Astrocyte (in vitro differentiated cells and primary cell): ENCODE results near the gene DDT.

Source experiments
- EZH2 ChIP-seq: IDR thresholded peaks from 2 replicates; pipeline ENCODE4 v1.6.1; 2012; ENCODE audit warnings: mild to moderate bottlenecking, low read length, inconsistent platforms; ENCODE audit not compliant: insufficient read depth
- TF ChIP-seq, protein P1 (sequence below): IDR thresholded peaks from 2 replicates; pipeline ENCODE4 v1.5.1; 2011; ENCODE audit warnings: low read depth, mild to moderate bottlenecking, inconsistent platforms, low read length, moderate library complexity; ENCODE audit not compliant: insufficient read depth

DNA sequence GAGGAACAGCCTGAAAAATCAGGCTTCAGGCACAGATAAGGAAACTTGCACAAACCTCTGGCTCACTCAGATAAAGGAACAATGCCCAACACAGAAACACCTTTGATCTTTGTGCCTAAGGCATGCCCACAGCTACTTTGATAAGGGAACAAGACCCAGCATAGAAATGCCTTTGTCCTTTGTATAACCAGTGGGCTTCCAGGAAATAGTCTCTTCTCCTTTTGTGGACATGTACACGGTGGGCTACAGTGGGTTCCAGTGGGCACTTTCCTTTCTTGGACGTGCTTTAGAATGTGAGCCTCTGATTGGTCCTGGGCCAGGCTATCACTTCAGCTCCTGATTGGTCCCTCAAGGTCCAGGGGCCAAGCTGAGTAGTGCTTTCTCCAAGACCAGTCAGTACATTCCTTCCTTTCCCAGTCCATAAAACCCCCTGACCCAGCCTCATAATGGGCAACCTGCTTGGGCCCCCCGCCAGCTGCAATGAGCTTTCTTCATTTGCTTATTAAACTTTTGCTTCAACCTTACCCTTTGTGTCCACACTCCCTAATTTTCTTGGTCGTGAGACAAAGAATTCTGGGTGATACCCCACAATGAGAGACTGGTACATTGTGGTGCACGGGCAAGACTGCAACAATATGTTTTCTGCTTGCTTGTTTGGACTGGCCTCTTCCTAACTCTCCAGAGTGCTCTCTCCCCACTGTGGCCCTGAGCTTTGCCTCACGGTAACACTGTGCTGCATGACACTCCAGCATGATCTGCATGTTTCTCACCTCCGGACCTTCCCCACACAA, 35.2 kb upstream of the DDT start:
- TF ChIP-seq, protein P1, sequence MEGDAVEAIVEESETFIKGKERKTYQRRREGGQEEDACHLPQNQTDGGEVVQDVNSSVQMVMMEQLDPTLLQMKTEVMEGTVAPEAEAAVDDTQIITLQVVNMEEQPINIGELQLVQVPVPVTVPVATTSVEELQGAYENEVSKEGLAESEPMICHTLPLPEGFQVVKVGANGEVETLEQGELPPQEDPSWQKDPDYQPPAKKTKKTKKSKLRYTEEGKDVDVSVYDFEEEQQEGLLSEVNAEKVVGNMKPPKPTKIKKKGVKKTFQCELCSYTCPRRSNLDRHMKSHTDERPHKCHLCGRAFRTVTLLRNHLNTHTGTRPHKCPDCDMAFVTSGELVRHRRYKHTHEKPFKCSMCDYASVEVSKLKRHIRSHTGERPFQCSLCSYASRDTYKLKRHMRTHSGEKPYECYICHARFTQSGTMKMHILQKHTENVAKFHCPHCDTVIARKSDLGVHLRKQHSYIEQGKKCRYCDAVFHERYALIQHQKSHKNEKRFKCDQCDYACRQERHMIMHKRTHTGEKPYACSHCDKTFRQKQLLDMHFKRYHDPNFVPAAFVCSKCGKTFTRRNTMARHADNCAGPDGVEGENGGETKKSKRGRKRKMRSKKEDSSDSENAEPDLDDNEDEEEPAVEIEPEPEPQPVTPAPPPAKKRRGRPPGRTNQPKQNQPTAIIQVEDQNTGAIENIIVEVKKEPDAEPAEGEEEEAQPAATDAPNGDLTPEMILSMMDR: no peak
- no peak for TF ChIP-seq EZH2
